GM12891 (cell line): Measurements from ENCODE around the gene AIF1L.

Source experiments
- PAX5 ChIP-seq: IDR thresholded peaks from 2 replicates; pipeline ENCODE4 v1.6.1; 2011; ENCODE audit warnings: low read length, moderate library complexity, mild to moderate bottlenecking; ENCODE audit not compliant: insufficient read depth, severe bottlenecking
- POLR2A ChIP-seq: IDR thresholded peaks from 2 replicates; pipeline ENCODE4 v1.6.1; 2011; ENCODE audit warnings: low read depth, low read length, control low read depth
- POLR2AphosphoS5 ChIP-seq: IDR thresholded peaks from 2 replicates; pipeline ENCODE4 v1.6.1; 2011; ENCODE audit warnings: low read depth, low read length, control low read depth
- POU2F2 ChIP-seq: IDR thresholded peaks from 2 replicates; pipeline ENCODE4 v1.6.1; 2011; ENCODE audit warnings: low read depth, mild to moderate bottlenecking, control low read depth, low read length, moderate library complexity
- SPI1 ChIP-seq: IDR thresholded peaks from 2 replicates; pipeline ENCODE4 v1.6.1; 2011; ENCODE audit warnings: low read depth, low read length, control low read depth
- TAF1 ChIP-seq: IDR thresholded peaks from 2 replicates; pipeline ENCODE4 v1.6.1; 2011; ENCODE audit warnings: low read depth, low read length, control low read depth

GRCh38 chr9:131114084-131114535, 17.8 kb downstream of the AIF1L start:
- TF ChIP-seq POLR2A, result no peak
- no peak for TF ChIP-seq POLR2AphosphoS5
- no peak for TF ChIP-seq TAF1
- TF ChIP-seq SPI1, result no peak
- TF ChIP-seq PAX5, result no peak
- TF ChIP-seq POU2F2, result no peak
